ENCODE data around the gene USF2.
A peak's percentile ranks its signal among the peaks of the same experiment; 100 is the strongest.

Gene USF2

GRCh38 chr19:35301961-35302360 lies 33.2 kb downstream of the USF2 start:
- no peak for DNase-seq (ENCODE audit: low spot score)

- DNase-seq (ENCODE audit: low spot score), result no peak
Observed at GRCh38 chr19:35302446-35302845, 33.7 kb downstream of the USF2 start.

DNA sequence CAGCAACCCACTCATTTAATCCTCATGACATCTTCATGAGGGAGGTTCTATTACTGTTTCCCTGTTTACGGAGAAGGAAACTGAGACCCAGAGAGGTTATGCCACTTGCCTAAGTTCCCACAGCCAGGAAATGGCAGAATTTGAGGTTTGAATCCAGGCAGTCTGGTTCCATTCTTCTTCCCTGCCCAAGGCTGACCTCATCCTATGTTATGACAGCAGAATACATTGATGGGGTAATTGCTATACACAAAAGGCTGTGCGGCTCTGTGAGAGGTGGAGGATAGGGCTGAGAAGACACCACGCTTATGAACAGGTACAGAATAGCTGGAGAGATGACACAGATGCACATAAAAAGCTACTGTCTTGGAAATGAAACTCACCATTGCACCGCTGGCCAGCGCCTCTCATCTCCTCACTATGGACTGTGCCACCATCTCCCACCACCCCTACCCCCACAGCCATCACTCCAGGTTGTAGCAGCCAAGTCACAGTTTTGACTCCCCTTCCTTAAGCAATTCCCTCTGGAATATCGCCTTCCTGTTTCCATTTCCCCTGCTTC lies 34.7 kb downstream of the USF2 start:
- DNase-seq (ENCODE audit: low spot score), result no peak

GRCh38 chr19:35304036-35304435 lies 35.3 kb downstream of the USF2 start:
- DNase-seq (ENCODE audit: low spot score), result no peak

GRCh38 chr19:35305181-35305580 lies 36.4 kb downstream of the USF2 start:
- no peak for DNase-seq (ENCODE audit: low spot score)

DNA sequence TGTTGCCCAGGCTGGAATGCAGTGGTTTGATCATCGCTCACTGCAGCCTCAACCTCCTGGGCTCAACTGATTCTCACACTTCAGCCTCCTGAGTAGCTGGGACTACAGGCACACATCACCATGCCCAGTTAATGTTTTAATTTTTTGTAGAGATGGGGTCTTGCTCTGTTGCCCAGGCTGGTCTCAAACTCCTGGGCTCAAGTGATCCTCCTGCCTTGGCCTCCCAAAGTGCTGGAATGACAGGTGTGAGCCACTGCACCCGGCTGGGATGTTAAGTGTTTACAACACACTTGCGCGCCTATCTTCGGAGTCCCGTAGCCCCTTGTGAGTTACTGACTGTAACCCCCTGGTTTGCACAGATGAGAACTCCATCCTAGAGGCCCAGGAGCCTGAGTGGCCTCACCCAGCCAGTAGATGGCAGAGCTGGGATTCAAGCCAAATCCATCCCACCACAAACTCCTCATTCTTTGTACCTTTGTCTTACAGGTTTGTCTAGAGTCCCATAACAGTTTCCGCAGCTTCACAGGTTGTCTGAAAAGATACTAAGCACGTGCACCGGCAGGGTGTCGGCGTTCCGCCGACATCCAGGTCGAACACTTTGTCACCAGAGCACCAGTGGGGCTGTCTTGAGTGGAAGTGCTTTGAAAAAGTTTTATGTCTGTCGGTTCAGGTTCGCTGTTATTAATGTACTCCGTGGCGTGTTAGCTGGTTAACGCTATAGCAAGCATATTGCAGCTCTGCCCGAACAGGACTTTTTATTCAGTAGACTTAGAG lies 37.9 kb downstream of the USF2 start:
- no peak for DNase-seq (ENCODE audit: low spot score)

- DNase-seq (ENCODE audit: low spot score), result no peak
Observed at GRCh38 chr19:35307931-35308330, 39.2 kb downstream of the USF2 start.

GRCh38 chr19:35308910-35309309 lies 40.1 kb downstream of the USF2 start:
- no peak for DNase-seq (ENCODE audit: low spot score)

- DNase-seq (ENCODE audit: low spot score), result peak; percentile 48
Observed at GRCh38 chr19:35309481-35310279, 40.9 kb downstream of the USF2 start.

- no peak for DNase-seq (ENCODE audit: low spot score)
Observed at GRCh38 chr19:35310331-35310730, 41.6 kb downstream of the USF2 start.

DNA sequence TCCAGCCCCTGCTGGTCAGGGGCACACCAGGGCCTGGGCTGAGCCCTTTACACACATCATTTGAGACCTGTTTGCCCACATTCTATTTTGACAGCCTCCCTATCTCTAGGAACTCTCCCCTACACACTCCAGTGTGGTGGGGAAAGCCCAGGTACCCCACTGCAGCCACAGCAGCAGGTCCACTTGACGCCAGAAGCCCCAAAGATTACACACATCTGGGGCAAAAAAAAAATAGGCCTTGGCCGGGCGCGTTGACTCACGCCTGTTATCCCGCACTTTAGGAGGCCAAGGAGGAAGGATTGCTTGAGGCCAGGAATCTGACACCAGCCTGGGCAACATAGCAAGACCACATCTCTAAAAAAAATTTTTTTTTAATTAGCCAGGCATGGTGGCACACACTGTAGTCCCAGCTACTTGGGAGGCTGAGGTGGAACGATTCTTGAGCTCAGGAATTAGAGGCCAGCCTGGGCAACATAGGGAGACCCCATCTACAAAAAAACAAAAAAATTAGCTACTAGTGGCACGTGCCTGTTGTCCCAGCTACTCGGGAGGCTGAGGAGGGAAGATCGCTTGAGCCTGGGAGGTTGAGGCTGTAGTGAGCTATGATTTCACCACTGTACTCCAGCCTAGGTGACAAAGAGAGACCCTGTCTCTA lies 42.2 kb downstream of the USF2 start:
- no peak for DNase-seq (ENCODE audit: low spot score)

DNA sequence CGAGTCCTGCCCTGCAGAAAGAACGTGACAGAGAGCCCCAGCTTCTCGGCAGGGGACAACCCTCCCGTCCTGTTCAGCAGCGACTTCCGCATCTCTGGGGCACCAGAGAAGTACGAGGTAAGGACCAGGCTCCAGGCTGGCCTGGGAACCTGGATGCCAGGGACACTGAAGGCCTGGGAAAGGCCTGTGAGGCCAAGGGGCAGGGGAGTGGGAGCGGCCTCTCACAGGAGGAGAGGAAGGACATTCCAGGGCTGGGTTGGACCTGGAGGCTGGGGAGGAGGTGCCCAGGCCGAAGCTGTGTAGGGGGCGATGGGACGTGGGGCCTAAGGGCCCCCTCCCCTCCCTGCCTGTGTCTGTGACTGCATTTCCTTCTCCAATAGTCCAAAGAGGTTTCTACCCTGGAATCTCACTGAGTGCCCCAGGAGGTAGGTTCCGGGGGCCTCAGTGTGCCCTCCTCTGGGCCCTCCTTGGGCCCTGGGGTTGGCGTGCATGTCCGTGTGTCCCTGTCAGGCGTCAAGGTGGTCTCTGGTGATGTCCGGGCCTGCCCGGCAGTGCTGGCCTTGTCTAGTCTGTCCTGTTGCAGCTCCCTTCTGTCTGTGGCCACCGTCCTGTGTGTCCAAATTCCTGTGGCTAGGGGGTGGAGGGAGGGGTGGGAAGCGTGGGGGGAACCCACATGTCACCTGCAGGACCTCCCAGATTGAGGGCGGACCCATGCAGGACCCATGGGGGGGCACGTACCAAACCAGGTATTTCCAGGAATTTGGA lies 43.3 kb downstream of the USF2 start:
- DNase-seq (ENCODE audit: low spot score), result no peak

DNA sequence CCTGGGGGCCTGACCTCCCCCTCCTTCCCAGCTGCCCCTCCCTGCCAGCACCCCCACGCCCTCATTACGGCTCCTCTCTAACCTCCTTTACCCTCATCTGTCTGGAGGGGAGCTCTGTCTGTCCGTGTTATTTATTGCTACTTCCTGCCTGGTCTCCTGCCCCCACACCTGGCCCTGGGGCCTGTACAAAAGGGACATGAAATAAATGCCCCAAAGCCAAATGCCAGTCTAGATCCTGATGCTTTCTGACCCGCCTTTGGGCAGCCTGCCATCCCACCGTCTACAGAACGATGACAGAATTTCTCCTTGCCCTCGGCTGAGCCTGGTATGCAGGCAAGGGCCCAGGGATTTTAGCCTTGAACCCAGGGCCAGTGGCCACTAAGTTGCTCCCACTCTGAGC lies 44.8 kb downstream of the USF2 start:
- peak; percentile 13 for DNase-seq (ENCODE audit: low spot score)

DNA sequence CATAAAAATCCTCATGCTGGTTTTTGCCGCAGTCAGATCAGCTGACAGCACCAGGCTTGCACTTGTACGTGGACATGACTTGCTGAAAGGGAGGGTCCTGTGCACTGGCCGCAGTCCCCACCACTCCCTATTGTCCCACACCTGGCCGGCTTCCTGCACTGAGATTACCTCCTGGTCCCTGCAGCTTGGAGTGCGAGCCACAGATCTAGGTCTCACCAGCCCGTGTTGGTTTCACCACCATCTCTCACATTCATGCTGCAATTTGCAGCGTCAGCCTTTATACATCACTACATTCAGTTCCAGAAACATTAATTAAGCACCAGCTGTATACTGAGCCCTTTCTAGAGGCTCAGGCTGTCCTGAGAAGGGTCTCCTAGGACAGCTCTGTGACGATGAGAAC lies 45.3 kb downstream of the USF2 start:
- no peak for DNase-seq (ENCODE audit: low spot score)

GRCh38 chr19:35314858-35315470 lies 46.2 kb downstream of the USF2 start:
- DNase-seq (ENCODE audit: low spot score), result no peak

DNA sequence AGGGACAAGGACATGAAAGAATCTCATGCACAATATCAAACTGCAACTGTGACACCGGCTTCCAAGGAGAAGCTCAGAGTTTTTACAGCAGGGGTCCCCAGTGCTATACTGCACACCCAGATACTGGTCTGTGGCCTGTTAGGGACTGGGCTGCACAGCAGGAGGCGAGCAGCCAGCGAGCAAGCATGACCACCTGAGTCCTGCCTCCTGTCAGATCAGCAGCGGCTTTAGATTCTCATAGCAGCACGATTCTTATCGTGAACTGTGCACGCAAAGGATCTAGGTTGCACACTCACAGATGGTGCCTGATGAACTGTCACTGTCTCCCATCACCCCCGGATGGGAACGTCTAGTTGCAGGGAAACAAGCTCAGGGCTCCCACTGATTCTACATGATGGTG lies 47.1 kb downstream of the USF2 start:
- DNase-seq (ENCODE audit: low spot score), result no peak

DNA sequence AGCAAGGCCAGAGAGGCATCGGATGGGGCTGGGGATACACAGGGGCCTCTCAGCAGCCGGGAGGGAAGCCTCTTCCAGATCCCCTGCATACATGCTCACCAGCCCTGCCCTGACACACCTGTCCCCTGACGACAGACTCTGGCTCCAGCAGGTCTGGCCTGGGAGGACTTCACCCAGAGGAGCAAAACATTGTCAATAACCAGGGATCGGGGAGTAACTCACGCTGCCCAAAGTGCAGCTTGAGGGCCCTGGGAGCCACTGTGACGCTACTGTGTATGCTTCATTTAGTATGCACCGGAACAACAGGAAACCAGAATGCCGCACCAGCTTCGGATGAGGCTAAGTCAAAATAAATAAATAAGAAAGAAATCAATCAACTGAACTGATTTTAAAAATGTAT lies 47.8 kb downstream of the USF2 start:
- no peak for DNase-seq (ENCODE audit: low spot score)

DNA sequence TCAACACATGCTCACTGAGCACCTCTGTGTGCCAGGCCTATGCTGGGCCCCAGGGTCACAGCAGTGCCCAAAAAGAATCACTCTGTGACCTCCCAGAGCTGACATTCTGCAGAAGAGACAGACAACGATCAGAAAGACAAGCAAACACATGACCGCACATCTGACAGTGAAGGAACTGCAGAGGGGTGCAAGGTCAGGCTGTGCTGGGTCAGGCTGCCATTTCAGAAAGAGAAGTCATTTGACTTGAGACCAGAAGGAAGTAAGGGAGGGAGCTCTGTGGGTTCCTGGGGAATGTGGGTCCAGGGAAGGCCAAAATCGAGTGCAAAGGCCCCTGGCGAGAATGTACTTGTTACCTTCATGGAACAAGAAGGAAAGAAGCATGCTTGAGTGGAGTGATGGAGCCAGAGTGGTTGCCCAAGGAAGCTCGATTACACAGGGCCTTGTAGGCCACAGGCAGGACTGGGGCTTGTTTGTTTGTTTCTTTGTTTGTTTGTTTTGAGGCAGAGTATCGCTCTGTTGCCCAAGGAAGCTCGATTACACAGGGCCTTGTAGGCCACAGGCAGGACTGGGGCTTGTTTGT lies 48.8 kb downstream of the USF2 start:
- no peak for DNase-seq (ENCODE audit: low spot score)

DNA sequence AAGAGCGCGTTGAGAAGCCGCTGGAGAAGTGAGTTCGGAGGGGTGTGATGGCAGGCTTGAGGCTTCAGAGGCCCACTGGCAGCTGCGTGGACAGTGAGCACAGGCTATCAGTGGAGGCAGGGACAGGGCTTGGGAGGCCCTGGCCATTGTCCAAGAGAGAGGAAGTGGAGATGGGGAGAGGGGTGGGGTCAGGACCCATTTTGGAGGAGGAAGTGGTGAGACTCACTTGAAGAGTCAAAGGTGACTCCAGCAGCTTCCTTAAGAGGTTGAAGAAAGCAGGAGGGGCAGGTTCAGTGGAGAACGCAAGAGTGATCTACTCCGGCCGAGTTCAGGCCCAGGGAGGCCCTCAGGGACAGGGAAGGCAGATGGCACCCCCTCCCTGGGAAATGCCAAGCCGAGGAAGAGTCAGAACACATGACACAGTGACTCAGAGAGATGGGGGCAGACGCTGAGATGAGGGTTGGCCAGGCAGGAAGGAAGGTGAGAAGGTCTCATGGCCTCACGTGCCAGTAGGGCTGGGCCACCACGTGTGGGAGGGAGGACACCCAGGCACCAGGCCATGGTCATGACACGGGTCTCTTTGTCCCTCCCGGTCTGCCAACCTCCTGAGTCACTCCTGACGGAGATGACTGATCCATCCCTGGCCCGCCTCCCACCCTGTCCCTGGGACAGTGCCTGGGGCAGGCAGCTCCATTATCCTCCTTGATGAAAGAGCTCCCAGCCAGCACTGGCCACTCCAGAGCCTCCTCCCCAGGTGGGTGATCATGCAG lies 50.1 kb downstream of the USF2 start:
- DNase-seq (ENCODE audit: low spot score), result peak; percentile 98

- no peak for DNase-seq (ENCODE audit: low spot score)
Observed at GRCh38 chr19:35320065-35320713, 51.4 kb downstream of the USF2 start.

All from kidney tubule cell (primary cell).